ENCODE results near the gene ADD1. TPM values are rescaled to one million over a fixed set of nuclear protein-coding genes. Genes with fewer than 3 reads are reported as not detected.

Gene ADD1
- polyA plus RNA-seq, 1 experiment = 149 TPM

- no peak overlapping the region for H3K4me3 ChIP-seq (ENCODE audit: low read depth, low read length)
- ChIA-PET POLR2A (no interaction called here), CTCF (no interaction called here)
- no peak for DNase-seq (ENCODE audit: low read depth, low spot score)
- no peaks in the 10 kb centered on the region for H3K27me3 ChIP-seq (ENCODE audit: control insufficient read depth, insufficient read depth, low read length)
- H3K9me3 ChIP-seq (ENCODE audit: control insufficient read depth, insufficient read depth, low read length) = no peaks in the 10 kb centered on the region
- no peak for TF ChIP-seq CTCF (IDR thresholded peaks at IDR 0.05; ENCODE audit: low read depth, low read length)
- H3K27ac ChIP-seq (ENCODE audit: low read depth, low read length) = no peak overlapping the region
Measured at GRCh38 chr4:2907706-2908293, 64.2 kb downstream of the ADD1 start.

GRCh38 chr4:2908686-2909085 is 65.0 kb downstream of the ADD1 start:
- no peak for TF ChIP-seq CTCF (IDR thresholded peaks at IDR 0.05; ENCODE audit: low read depth, low read length)
- ChIA-PET CTCF (interaction anchor here (0.5 kb wide), 1 partner anchor 164 kb away, joined by 3 read pairs; no protein-coding TSS in a partner anchor), POLR2A (no interaction called here)
- no peak overlapping the region for H3K27ac ChIP-seq (ENCODE audit: low read depth, low read length)
- H3K9me3 ChIP-seq (ENCODE audit: control insufficient read depth, insufficient read depth, low read length) = no peaks in the 10 kb centered on the region
- no peaks in the 10 kb centered on the region for H3K27me3 ChIP-seq (ENCODE audit: control insufficient read depth, insufficient read depth, low read length)
- no peak for DNase-seq (ENCODE audit: low read depth, low spot score)
- H3K4me3 ChIP-seq (ENCODE audit: low read depth, low read length) = no peak overlapping the region

- no peak for DNase-seq (ENCODE audit: low read depth, low spot score)
- Histone ChIP-seq H3K9me3 (ENCODE audit: control insufficient read depth, insufficient read depth, low read length) (no peaks in the 10 kb centered on the region; the same call in 1 of the 2 replicates), H3K4me3 (ENCODE audit: low read depth, low read length) (no peak overlapping the region), H3K27ac (ENCODE audit: low read depth, low read length) (no peak overlapping the region), H3K27me3 (ENCODE audit: control insufficient read depth, insufficient read depth, low read length) (no peaks in the 10 kb centered on the region)
- POLR2A ChIA-PET = no interaction called here
- CTCF ChIA-PET = interaction anchor here (0.5 kb wide), 1 partner anchor 165 kb away, joined by 3 read pairs; no protein-coding TSS in a partner anchor
- TF ChIP-seq CTCF (IDR thresholded peaks at IDR 0.05; ENCODE audit: low read depth, low read length) = no peak
Measured at GRCh38 chr4:2909583-2909982, 65.9 kb downstream of the ADD1 start.

- DNase-seq (ENCODE audit: low read depth, low spot score) = no peak
- Histone ChIP-seq H3K27ac (ENCODE audit: low read depth, low read length) (no peak overlapping the region), H3K27me3 (ENCODE audit: control insufficient read depth, insufficient read depth, low read length) (no peaks in the 10 kb centered on the region), H3K9me3 (ENCODE audit: control insufficient read depth, insufficient read depth, low read length) (no peaks in the 10 kb centered on the region; the same call in 1 of the 2 replicates), H3K4me3 (ENCODE audit: low read depth, low read length) (no peak overlapping the region)
- TF ChIP-seq CTCF (IDR thresholded peaks at IDR 0.05; ENCODE audit: low read depth, low read length) = peak; percentile 19
- ChIA-PET POLR2A (no interaction called here), CTCF (no interaction called here)
Measured at GRCh38 chr4:2910409-2910808, 66.8 kb downstream of the ADD1 start.

- no peak for TF ChIP-seq CTCF (IDR thresholded peaks at IDR 0.05; ENCODE audit: low read depth, low read length)
- ChIA-PET CTCF (no interaction called here), POLR2A (no interaction called here)
- no peak overlapping the region for H3K27ac ChIP-seq (ENCODE audit: low read depth, low read length)
- no peak overlapping the region for H3K4me3 ChIP-seq (ENCODE audit: low read depth, low read length)
- no peaks in the 10 kb centered on the region for H3K27me3 ChIP-seq (ENCODE audit: control insufficient read depth, insufficient read depth, low read length)
- H3K9me3 ChIP-seq (ENCODE audit: control insufficient read depth, insufficient read depth, low read length) = peaks cover 3% of the 10 kb centered on the region; the same call in 1 of the 2 replicates
- DNase-seq (ENCODE audit: low read depth, low spot score) = no peak
Measured at GRCh38 chr4:2911868-2912267, 68.2 kb downstream of the ADD1 start.
